ENCODE data around the gene SCGN.
A peak's percentile ranks its signal among the peaks of the same experiment; 100 is the strongest.

The SCGN gene

DNA sequence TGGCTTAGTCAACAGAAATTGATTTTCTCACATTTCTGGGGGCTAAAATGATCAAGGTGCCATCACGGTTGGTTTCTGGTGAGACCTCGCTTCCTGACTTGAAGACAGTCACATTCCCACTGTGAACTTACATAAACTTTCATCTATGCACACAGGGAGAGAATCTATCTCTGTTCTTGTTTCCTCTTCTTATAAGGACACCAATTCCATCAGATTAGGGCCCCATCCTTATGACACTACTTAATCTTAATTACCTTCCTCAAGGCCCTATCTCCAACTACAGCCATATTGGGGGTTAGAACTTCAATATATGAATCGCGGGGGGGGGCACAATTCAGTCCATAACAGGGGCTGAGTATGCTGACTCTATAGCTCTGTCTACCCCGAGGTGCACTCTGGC is 10.6 kb upstream of the SCGN start:
- no peak for DNase-seq

DNA sequence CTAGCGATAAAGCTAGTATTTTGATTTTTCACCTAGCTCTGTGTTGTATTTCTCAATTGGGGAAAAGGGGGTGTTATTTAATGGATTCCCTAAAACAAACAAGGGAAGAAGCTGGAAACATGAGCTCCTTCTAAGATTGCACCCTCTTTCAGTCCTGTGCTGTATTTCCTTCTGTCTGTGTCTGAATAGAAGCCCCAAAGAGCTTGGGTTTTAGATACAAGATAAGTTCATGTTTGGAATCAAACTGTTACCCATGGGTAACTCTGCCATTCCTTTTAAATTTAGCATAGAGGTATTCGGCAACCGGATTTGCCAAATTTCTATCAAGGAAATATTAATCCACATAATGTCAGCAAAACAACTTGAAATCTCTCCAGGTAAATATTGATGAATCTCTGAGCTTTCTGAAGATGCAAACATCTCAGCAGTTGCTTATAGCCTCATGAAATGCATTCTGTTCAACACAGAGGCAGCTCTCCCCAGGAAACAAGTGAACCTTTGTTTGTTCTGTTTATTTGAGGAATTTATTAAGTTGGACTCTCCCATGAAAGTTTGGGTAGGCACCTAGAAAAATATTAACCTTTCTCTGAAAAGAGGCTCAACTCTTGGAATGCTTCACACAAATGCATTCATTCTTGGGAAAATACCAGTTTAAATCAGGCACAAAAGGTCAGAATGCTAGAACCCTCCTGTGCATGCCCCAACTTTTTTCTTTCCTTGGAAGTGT is 9.9 kb upstream of the SCGN start:
- no peak for DNase-seq

DNA sequence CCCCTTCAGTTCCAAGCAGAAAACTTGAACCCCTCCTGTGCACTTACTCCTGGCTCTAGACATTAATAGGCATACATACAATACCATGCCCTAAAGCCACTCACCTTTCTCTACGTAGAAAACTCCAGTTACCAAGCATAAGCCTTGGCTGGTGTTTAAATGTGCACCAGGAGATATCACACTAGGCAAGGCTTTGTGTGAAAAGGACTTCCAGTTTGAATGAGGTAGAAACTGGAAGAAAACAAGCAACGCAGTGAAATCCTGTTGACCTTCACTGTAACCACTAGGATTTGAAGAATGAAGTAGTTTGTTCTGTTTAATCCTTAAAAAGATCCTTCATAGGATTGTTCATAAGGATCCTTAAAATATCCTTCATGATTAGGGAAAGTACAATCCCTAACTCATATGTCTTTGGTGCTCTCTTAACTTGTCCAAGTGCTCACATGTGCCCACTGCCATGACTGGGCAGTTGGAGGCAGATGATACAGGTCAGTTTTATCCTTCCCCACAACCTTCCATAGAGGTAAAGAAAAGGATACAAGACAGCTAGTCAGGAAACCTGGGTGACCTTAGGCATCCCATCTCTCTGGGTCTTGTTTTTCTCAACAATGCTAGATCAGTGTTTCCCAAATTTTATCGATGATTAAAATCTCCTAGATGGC is 9.2 kb upstream of the SCGN start:
- no peak for DNase-seq

DNA sequence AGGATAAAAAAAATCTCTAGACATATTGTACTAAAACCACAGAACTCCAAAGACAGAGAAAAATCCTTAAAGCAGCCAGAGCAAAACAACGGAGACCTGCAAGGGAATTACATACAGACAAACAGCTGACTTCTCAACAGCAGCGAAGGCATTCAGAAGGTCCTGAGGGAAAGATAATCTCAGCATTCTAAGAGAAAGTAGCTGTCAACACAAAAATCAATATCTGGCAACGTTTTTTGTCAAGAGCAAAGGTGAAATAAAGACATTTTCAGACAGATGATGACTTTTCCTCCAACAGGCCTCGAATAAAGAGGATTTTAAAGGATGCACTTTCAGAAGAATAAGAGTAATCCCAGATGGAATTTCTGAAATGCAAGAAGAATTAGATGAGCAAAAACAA is 6.1 kb upstream of the SCGN start:
- DNase-seq: no peak

DNA sequence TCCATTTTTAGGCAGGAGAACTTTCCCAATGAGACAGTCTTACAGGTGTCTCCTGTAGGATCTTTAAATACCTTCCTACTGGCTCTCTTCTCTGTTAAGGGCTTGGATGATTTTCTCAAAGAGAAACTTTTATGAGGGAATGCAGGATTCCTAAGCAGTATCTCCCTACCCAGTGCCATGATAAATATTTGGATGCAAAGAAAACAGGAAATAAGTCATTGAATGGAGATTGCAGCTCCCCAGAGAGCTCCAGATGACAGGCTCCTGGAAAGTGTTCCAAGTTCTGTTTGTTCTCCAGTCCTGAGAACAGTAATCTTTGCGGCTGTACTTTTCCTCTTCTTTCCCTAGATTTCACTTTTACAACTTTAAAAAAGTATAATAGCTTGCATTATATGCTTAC is 2.4 kb upstream of the SCGN start:
- DNase-seq: no peak

DNA sequence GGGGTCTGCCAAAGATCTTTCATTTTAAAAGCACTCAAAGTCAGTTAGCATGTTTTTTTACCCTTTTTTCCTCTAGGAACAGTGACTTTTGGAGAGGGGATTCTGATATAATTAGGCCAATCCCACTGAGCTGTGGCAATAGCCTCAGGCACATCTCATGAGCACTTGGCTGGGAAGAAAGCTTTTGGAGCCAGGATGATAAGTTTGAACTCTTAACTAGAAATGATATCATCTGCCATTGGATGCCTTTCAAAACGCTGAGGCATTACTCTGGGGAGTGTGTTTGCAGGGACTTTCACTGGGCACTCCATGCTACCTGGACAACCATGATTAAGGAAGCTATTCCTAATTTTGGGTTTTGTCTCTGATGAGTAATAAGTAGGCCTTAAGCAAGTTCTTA is 3.7 kb downstream of the SCGN start:
- DNase-seq: no peak

DNA sequence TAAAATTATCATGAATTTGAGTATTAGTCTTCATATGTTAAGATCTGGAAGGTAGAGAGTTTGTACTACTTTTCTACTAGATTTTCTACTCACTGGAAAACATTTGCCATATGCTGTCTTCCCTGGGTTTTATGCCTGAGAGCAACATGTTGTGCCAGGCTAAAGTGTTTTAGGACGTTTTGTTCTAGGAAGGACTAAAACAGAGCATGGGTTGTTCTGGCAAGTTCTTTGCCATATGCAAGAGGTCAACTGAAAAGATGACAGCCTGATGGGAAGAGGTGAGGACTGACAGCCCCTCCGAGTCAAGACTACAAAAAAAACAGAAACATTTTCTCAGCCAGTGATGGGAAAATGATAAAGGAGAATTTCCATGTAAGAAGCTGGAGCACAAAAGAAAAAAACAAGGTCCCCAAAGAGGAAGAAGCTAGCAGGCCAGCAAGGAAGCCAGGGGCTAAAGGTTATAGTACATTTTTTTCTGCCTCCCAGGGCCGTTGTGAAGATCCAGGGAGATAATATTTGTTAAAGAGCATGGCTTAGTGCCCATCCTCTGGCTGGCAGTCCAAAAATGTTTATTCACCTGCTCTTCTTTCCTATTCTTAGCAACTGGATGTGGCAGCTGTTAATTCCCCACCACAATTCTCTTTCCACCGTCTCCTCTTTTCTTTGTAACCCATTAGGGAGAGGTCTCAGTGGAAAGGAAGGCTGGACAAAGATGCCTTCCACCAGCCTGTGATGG is 7.8 kb downstream of the SCGN start:
- no peak for DNase-seq

DNA sequence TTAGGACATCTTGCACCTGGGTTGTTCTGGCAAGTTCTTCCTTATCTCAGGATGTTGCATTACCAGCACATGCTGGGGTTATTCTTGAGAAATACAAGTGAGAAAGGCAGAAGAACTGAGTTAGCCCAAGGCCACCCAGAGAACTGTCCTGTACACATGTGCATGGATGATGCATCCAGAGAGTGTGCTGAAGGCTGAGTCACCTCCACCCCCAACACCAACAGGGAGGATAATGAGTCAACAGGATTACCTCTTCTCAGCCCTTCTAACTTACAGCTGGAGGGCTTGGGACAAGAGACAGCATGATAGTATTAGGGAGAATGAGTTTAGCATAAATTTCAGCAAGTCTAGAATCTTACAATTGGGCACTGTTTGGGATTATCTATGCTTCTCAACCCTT is 8.5 kb downstream of the SCGN start:
- peak in 1 of 2 experiments; percentile 10 for DNase-seq

DNA sequence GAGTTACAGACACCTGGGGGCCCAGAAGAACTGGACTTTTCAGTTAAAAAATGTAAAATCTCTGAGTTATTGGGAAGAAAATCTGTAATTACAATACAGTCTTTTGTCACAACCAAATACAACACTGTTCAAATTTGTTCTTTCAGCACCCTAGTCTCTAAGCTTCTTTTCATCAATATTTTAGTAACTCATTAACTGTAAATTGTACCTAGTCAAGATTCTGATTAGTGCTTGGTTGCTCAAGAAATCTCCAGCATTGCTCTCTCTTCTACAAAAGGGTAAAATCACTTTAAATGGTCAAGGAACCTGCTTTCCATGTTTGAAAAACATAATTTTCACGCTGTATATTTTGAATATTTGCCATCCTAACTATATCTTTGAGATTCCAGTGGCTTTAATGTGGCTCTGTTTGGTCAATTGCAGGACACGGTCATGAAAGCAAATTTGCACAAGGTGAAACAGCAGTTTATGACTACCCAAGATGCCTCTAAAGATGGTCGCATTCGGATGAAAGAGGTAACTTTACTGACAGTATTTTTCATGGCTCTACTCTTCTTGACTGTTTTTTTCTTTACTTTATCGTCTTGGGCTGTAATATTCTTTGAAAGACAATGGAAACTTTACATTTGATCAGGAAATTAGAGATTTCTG is 9.2 kb downstream of the SCGN start:
- DNase-seq: no peak

DNA sequence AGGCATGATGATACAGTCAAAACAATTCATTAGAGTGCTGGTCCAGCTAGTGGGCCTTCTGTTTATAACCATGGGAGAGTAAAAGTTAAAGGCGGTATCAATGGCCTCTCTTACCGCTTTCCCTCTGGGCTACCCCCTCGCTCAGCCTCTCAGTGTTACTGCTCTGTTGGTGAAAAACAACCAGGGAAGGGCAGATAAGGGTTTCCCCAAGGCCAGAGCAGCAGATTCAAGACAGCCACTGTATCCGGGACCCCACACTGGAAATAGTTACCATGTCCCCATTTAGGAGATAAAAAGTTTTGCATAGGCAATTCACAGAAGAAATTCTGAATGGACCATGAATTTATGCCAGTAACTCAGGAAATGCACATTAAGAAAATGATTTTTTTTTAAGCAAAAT is 13.4 kb downstream of the SCGN start:
- no peak for DNase-seq

DNA sequence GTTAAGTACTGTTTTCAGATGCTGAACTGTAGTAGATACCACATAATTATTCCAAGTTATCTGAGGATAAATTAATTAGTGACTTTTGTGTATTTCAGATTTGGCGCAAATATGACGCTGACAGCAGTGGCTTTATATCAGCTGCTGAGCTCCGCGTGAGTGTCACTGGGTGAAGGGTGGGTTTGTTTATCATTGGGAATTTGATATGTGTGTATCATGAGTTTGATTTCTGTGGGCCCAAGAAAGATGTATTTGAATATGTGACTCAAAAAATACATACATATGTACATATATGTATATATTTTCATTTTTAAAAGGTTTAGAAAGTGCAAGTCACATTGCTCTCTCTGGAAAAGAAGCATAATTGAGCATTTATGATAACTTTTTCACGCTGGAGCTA is 17.4 kb downstream of the SCGN start:
- DNase-seq: no peak

DNA sequence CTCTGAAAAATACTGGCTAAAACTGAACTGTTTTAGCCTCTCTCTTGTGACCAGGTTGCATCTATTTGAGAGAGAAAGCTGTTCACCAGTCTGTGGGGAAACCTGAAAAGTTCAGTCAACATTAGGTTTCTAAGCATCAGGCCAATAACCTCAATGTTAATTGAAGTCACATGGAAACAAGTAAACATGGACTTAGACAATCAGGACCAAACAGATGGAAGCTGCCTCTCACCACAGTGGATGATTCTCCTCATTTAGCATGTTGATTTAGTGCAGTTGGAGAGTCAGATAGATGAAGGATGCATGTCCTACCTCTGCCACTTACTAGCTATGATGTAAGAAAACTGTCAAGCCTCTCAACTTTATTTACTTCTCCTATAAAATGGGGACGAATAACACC is 18.2 kb downstream of the SCGN start:
- DNase-seq: peak in 1 of 2 experiments; percentile 68

DNA sequence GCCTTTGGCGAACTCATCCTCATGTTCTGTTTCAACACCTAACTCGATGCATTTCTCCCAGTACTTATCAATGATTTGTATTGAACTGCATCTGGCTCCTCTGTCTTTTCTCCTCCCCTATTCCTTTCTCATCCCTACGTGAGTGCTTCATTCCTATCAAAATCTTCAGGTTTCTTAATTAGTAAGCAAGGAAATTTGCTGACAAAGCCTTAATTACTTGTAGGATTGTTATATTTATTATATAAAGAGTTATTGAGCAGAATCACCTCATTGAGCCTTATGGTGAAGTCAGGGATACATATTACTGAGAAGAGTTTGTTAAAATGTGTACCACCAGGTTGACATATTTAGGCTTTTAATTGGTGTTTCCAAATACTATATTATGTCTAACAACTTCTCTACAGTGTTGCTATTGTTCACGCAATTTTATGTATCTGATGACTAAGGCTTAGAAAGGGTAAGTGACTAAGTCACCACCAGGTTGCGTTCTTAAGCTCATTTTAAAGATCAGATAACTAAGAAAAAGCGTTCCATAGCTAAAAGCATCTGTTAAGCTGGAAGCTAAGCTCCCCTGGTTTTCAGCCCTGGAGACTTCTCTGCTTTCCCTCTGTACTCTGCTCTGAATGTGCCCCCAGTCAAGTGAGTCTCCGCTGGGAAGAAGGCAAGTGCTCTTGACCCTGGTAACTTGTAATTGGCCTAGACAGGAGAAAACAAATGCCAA is 18.9 kb downstream of the SCGN start:
- DNase-seq: no peak

DNA sequence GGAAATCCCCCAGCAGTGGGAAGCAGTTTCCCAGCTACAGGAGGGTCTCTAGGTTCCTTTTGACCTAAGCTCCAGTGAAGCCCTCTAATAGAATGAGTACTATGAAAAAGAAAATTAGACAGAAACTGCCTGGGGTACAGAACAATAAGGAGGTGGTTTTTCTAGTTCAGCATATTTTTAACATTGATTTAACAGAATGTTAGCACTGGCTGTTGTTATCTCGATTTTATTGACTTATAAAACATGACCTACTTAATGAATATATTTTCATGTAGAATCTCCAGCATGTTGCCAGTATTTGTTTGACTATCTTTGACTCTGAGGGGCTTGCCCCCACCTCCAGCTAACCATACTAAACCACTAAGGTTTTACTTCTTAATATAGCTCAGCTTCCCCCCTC is 19.6 kb downstream of the SCGN start:
- DNase-seq: no peak

DNA sequence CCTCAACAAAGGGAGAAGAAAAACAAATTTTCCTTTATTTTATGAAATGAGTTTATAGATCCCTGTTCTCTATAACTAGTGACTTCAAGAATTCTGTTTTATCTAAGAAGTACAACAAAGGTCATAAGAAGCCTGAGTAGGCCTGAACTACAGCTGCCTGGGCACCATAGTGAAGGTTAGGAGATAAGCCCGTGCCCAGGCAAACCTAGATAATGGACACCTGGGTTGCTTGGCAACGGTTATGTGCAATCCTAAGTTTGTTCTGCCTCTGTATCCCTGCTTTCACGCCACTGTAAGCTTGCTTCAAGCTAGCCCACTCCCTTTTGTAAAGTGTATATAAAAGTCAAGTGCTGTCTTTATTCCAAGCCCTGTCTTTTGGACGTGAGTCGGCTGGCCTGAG is 23.2 kb downstream of the SCGN start:
- DNase-seq: no peak

DNA sequence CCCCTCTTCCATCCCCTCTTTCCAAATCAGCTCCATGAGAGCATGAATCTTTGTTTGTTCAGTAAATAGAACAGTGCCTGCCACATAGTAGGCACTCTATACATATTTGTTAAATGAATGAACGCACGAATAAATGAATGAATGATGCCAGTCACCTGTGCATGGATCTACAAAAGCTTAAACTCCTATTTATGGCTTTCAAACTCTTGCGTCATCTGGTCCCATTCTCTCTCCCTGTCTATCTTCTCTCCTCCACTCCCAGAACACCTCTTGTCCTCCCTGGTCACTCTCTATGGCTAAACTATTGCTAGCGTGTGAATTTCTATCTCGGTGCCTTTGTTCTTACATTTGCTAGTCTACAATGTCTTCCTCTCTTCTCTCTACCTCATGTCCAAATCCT is 24.8 kb downstream of the SCGN start:
- no peak for DNase-seq

DNA sequence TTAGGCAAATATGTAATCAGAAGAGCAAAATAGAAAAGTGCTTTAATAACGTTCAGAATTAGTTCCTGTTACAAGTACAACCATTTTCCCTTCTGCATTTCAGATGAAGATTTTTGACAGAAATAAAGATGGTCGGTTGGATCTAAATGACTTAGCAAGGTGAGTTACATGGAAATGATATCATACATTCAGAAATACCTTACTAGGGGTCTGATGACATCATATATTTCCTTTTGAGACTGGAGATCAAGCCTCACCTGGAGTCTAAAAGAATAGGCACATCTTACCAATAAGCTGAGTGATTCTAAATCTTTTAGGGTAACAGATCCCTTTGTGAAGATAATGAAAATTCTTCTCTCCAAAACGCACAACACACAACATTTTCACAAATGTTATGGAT is 29.8 kb downstream of the SCGN start:
- no peak for DNase-seq

DNA sequence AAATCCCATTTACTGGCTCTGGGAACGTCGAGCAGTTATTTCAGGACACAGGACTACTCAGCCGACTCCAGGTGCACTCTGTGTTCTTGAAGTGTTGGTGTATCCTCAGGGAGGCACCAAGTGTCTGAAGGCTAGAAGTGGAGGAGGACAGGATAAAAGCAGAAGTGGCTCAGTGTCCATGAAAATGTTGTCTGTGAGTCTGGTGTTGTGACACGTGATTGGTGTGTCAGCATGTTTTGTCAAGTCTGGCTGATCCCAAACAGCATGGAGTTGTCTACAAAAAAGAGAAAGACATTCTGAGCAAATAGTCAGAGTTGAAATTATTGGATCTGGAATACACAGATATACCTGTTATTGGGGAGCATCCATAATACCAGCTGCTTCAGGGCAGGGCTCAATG is 30.3 kb downstream of the SCGN start:
- no peak for DNase-seq

DNA sequence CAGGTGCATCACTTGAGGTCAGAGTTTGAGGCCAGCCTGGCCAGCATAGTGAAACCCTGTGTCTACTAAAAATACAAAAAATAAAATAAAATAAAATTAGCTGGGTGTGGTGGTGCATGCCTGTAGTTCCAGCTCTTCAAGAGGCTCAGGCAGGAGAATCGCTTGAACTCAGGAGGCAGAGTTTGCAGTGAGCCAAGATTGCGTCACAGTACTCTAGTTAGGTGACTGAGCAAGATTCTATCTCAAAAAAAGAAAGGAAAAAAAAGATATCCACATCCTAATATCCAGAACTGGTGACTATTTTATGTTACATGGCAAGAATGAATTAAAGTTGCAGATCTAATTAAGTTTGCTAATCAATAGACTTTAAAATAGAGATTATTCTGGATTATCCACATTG is 32.5 kb downstream of the SCGN start:
- no peak for DNase-seq

DNA sequence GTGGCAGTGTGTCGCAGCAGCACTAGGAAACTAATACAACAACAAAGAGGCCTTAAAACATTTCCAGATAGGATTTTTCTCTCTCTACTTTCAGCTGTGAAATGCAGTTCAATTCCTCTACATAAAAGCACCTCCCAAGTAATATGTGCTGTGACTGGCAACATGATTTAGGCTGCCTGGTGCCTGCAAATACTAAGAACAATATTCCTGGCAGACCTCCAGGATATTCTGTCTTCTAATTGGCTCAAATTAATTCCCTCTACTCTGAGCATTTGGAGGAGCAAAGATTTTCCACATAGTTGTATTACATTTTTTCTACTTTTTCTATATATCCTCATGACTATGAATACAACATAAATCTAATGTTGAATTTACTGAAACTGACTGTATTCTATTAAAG is 33.2 kb downstream of the SCGN start:
- no peak for DNase-seq

DNA sequence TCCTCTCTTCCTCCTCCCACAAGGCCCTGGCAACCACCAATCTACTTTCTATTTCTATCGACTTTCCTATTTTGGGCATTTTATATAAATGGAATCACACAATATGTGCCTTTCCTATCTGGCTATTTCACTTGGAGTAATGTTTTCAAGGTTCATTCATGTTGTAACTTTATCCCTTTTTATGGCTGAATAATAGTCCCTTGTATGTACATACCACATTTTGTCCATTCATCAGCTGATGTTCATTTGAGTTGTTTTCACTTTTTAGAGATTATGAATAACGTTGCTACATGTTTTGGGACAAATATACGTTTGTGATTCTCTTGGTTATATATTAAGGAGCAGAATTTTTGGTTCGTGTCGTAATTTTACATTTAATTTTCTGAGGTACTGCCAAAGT is 33.9 kb downstream of the SCGN start:
- DNase-seq: no peak

DNA sequence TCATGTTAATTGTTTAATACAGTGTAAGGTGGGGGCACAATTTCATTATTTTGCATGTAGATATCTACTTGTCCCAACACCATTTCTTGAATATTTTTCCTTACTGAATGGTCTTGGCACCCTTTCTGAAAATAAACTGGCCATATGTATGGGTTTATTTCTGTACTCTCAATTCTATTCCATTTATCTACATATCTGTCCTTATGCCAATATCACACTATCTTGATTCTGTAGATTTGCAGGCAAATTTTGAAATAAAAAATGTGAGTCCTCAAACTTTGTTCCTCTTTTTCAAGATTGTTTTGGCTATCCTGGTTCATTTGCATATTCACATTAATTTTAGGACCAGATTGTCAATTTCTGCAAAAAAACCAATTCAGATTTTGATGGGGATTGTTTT is 34.8 kb downstream of the SCGN start:
- no peak for DNase-seq

DNA sequence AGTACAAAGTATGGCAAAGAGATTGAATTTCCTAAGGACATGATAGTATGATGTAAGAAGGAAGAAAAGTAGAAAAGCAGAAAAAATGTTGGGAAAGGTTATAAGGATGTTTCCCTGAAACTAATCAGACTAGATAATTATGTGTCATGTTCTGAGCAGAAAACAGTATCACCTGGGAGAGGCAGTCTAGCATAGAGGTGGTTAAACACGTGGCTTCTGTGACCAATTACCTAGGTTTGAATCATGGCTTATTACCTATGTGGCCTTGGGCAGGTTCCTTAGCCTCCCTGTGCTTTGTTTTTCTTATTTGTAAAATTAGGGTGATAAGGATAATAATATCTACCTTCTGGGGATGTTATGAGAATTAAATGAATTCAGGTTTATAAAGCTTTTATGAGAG is 38.0 kb downstream of the SCGN start:
- DNase-seq: no peak

All from NCI-H1930 (cell line).